GM19239 (cell line): Measurements from ENCODE around the gene MARK4.
"Not testable (repeated sequence)": the region's sequence is repeated elsewhere in the genome, so short reads cannot be mapped to it uniquely, and the experiment has no call there.

Experiments used
- DNase-seq: peaks from one replicate; pipeline ENCODE4 v3.0.0; 2011; ENCODE audit warnings: low spot score; ENCODE audit not compliant: insufficient read length
- FAIRE-seq: peaks from 2 replicates; lab custom pipeline; 2011; peaks lifted over from hg19 to GRCh38; lab: Jason Lieb, UNC

Gene MARK4

GRCh38 chr19:45303269-45304060 lies 52.4 kb downstream of the MARK4 start:
- no peak for FAIRE-seq
- DNase-seq = no peak

GRCh38 chr19:45304141-45304926 lies 53.3 kb downstream of the MARK4 start:
- no peak for FAIRE-seq
- no peak for DNase-seq

- no peak for FAIRE-seq
- no peak for DNase-seq
Observed at GRCh38 chr19:45305007-45305406, 53.9 kb downstream of the MARK4 start.

GRCh38 chr19:45305421-45305820 lies 54.4 kb downstream of the MARK4 start:
- DNase-seq (no peak), FAIRE-seq (no peak)

- DNase-seq (no peak), FAIRE-seq (no peak)
Observed at GRCh38 chr19:45306040-45306439, 55.0 kb downstream of the MARK4 start.

- DNase-seq (no peak), FAIRE-seq (no peak)
Observed at GRCh38 chr19:45306518-45307027, 55.5 kb downstream of the MARK4 start.

GRCh38 chr19:45307361-45307760 lies 56.3 kb downstream of the MARK4 start:
- FAIRE-seq (no peak), DNase-seq (no peak)

GRCh38 chr19:45309322-45309721 lies 58.3 kb downstream of the MARK4 start:
- FAIRE-seq = not testable (repeated sequence)

GRCh38 chr19:45311621-45312020 lies 60.5 kb downstream of the MARK4 start:
- FAIRE-seq = no peak
- DNase-seq = no peak

More at GRCh38 chr19:45309322-45309721, 58.3 kb downstream of the MARK4 start:
- DNase-seq = not testable (repeated sequence)

GRCh38 chr19:45312285-45312684 lies 61.2 kb downstream of the MARK4 start:
- not testable (repeated sequence) for DNase-seq, FAIRE-seq

GRCh38 chr19:45314708-45315245 lies 63.7 kb downstream of the MARK4 start:
- DNase-seq (no peak), FAIRE-seq (no peak)

- no peak for DNase-seq
- FAIRE-seq = no peak
Observed at GRCh38 chr19:45315304-45315703, 64.2 kb downstream of the MARK4 start.

GRCh38 chr19:45320997-45321775 lies 70.1 kb downstream of the MARK4 start:
- FAIRE-seq = no peak

GRCh38 chr19:45321848-45322247 lies 70.8 kb downstream of the MARK4 start:
- FAIRE-seq = no peak
- no peak for DNase-seq

More at GRCh38 chr19:45320997-45321775, 70.1 kb downstream of the MARK4 start:
- DNase-seq = no peak

GRCh38 chr19:45322311-45322710 lies 71.2 kb downstream of the MARK4 start:
- FAIRE-seq (no peak), DNase-seq (no peak)

GRCh38 chr19:45322744-45323281 lies 71.7 kb downstream of the MARK4 start, which contains the start of gene CKM:
Gene CKM, minus strand, starts transcription at chr19:45322875. Its CDS starts 3,162 bp downstream, at chr19:45319713.
- DNase-seq (no peak), FAIRE-seq (no peak)

- DNase-seq = no peak
- FAIRE-seq = no peak
Observed at GRCh38 chr19:45323671-45324081, 72.6 kb downstream of the MARK4 start.

- FAIRE-seq = no peak
Observed at GRCh38 chr19:45324349-45324907, 73.4 kb downstream of the MARK4 start.

GRCh38 chr19:45327404-45328143 lies 76.5 kb downstream of the MARK4 start:
- FAIRE-seq (no peak), DNase-seq (no peak)

More at GRCh38 chr19:45324349-45324907, 73.4 kb downstream of the MARK4 start:
- no peak for DNase-seq
